Neural crest cell (in vitro differentiated cells): Measurements from ENCODE around the gene F11R. TPM values are rescaled to one million over a fixed set of nuclear protein-coding genes. Genes with fewer than 3 reads are reported as not detected.

Source experiments
- DNase-seq: peaks from one replicate; pipeline ENCODE4 v3.0.0; 2021; ENCODE audit warnings: low read depth, mixed read lengths, low spot score
- H3K27ac Mint-ChIP-seq: one replicate; pipeline ENCODE4 v1.8.0; 2021; ENCODE audit warnings: mild to moderate bottlenecking, mixed read lengths; ENCODE audit not compliant: unreplicated experiment
- H3K27me3 Mint-ChIP-seq: 2 replicates; pipeline ENCODE4 v1.8.0; 2021; ENCODE audit warnings: low read depth, mild to moderate bottlenecking, mixed read lengths
- H3K36me3 Mint-ChIP-seq: 2 replicates; pipeline ENCODE4 v1.8.0; 2021; ENCODE audit warnings: low read depth, mild to moderate bottlenecking, mixed read lengths
- H3K4me1 Mint-ChIP-seq: 2 replicates; pipeline ENCODE4 v1.8.0; 2021; ENCODE audit warnings: mixed read lengths
- H3K4me3 Mint-ChIP-seq: one replicate; pipeline ENCODE4 v1.8.0; 2021; ENCODE audit warnings: mild to moderate bottlenecking, mixed read lengths
- H3K9me3 Mint-ChIP-seq: 2 replicates; pipeline ENCODE4 v1.8.0; 2021; ENCODE audit warnings: mixed read lengths
- CTCF ChIP-seq: fragments of 200-600 bp; sonication (generic); conservative IDR thresholded peaks from 2 replicates; pipeline ENCODE4 v1.5.0; 2021; ENCODE audit warnings: antibody characterized with exemption, mild to moderate bottlenecking
- total RNA-seq: library from RNA; stranded (reverse); gene quantifications from 2 replicates; pipeline ENCODE4 v1.2.1, GENCODE V29; 2021

The F11R gene
- total RNA-seq, 1 donor from 2014 or later, result 3.5 TPM

GRCh38 chr1:161048949-161049722, 28.2 kb upstream of the F11R start:
- peaks cover 21% of the 10 kb centered on the region for H3K4me1 Mint-ChIP-seq
- peaks cover 19% of the 10 kb centered on the region for H3K9me3 Mint-ChIP-seq
- no peak for DNase-seq
- H3K27me3 Mint-ChIP-seq, result peaks cover 23% of the 10 kb centered on the region
- TF ChIP-seq CTCF, result no peak
- H3K4me3 Mint-ChIP-seq, result peak overlapping the region; percentile 80
- peaks cover 30% of the 10 kb centered on the region for H3K36me3 Mint-ChIP-seq
- no peak overlapping the region for H3K27ac Mint-ChIP-seq

GRCh38 chr1:161047436-161048420, 26.8 kb upstream of the F11R start:
- no peak for DNase-seq
- Mint-ChIP-seq H3K27me3 (peaks cover 18% of the 10 kb centered on the region), H3K27ac (no peak overlapping the region), H3K36me3 (peaks cover 31% of the 10 kb centered on the region), H3K4me1 (peaks cover 26% of the 10 kb centered on the region), H3K9me3 (peaks cover 19% of the 10 kb centered on the region), H3K4me3 (peak overlapping the region; percentile 94)
- no peak for TF ChIP-seq CTCF

DNA sequence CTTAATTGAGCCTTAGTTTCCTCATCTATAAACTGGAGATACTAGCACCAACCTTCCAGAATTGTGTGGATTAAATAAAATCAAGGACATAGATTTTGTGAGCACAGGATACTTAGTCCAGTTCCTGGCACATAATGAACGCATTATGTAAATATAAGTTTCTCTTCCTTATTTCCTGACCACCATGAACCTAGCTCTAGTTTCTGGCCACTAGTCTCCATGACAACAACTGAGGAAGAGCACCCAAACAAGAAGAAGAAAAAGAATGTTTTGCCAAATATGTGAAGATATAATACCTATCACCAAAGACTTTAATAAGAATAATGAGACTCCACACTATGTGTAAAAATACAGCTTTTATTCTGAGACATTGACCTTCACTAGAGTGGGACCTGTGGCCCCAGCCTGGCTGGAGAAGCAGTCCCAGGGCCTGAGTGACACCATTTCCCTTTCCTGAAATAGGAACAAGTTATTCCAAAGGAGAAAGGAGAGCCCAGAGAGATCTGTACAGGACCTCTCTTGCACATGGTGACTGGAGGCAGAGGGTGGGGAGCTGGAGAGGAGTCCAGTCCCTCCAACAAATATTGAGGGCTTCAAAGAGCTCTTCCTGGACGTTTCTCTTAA, 25.8 kb upstream of the F11R start:
- peaks cover 34% of the 10 kb centered on the region for H3K36me3 Mint-ChIP-seq
- peak overlapping the region; percentile 94 for H3K4me3 Mint-ChIP-seq
- peaks cover 17% of the 10 kb centered on the region for H3K9me3 Mint-ChIP-seq
- peaks cover 18% of the 10 kb centered on the region for H3K27me3 Mint-ChIP-seq
- no peak overlapping the region for H3K27ac Mint-ChIP-seq
- TF ChIP-seq CTCF, result no peak
- H3K4me1 Mint-ChIP-seq, result peaks cover 27% of the 10 kb centered on the region
- no peak for DNase-seq

DNA sequence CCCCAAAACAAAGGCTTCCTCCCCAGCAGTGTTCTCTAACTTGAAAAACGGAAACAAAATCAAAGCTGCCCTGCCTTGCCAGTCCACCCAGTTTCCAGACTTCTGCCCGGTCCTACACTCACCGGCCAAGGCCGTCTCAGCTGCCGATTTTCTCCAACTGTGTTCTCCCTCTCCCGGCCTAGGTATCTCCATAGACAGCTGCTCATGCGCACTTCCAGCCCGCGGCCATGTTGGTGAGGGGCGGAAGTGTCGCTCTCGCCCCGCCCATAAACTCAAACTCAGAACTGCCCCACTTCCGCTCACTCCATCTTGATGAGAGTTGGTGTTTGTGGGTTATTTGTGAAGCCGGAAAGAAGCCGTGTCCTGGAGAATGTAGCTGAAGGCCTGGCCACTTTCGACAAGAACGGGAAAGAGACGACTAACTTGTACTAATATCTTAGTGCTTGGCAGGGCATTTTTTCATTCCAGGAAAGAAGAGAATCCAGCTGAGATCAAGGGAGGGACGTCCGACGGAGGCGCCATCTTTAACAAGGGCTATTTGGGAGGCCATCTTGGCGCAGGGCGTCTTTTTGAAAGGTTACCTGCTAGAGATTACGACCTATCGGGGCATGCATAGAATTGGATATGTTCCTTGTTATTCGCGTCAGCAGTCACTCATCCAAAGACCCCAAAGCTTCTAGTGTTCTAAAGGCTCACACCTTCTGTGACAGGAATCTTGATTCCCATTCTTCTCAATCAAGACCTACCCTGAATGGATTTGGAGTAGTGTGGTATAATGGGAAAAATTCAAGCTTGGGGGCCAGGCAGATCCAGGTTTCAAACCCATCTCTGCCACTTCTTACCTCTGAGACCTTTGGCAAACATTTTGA, 25.0 kb upstream of the F11R start, which contains the start of gene USF1:
TSS of gene USF1 (minus strand) at position 242 of the 869 bp plus-strand sequence. CDS start 2,702 bp downstream, outside the sequence.
- no peak for TF ChIP-seq CTCF
- DNase-seq, result peak; percentile 87
- Mint-ChIP-seq H3K4me3 (peak within 1 kb of the TSS; percentile 94), H3K9me3 (peaks cover 17% of the 10 kb centered on the region), H3K4me1 (peaks cover 27% of the 10 kb centered on the region), H3K36me3 (peaks cover 37% of the 10 kb centered on the region), H3K27ac (peak within 1 kb of the TSS; percentile 99), H3K27me3 (peaks cover 18% of the 10 kb centered on the region)
